NCI-H1048 (cell line): ENCODE data around the gene SPTBN5.
"Not testable (repeated sequence)": the region's sequence is repeated elsewhere in the genome, so short reads cannot be mapped to it uniquely, and the experiment has no call there.

Source experiments
- DNase-seq: peaks from one replicate; lab custom pipeline; 2025; lab: John Stamatoyannopoulos, UW

SPTBN5 gene

GRCh38 chr15:41847206-41847605, 46.6 kb downstream of the SPTBN5 start:
- DNase-seq, result no peak

GRCh38 chr15:41844814-41845213, 49.0 kb downstream of the SPTBN5 start:
- no peak for DNase-seq

- DNase-seq, result no peak
Observed at GRCh38 chr15:41843571-41843970, 50.3 kb downstream of the SPTBN5 start.

- no peak for DNase-seq
Observed at GRCh38 chr15:41842229-41842628, 51.6 kb downstream of the SPTBN5 start.

GRCh38 chr15:41841131-41841530, 52.7 kb downstream of the SPTBN5 start:
- no peak for DNase-seq

GRCh38 chr15:41840673-41841072, 53.2 kb downstream of the SPTBN5 start:
- DNase-seq, result no peak

GRCh38 chr15:41839781-41840491, 53.9 kb downstream of the SPTBN5 start:
- no peak for DNase-seq

GRCh38 chr15:41838400-41838897, 55.4 kb downstream of the SPTBN5 start, which contains the start of gene PLA2G4B:
Gene PLA2G4B, plus strand, starts transcription at chr15:41838847. Its CDS starts 67 bp downstream, at chr15:41838914.
- no peak for DNase-seq

GRCh38 chr15:41836713-41837454, 57.0 kb downstream of the SPTBN5 start:
- no peak for DNase-seq

- no peak for DNase-seq
Observed at GRCh38 chr15:41836073-41836472, 57.8 kb downstream of the SPTBN5 start.

GRCh38 chr15:41834096-41834495, 59.8 kb downstream of the SPTBN5 start:
- DNase-seq, result no peak

- no peak for DNase-seq
Observed at GRCh38 chr15:41832875-41833274, 61.0 kb downstream of the SPTBN5 start.

GRCh38 chr15:41832208-41832607, 61.6 kb downstream of the SPTBN5 start:
- DNase-seq, result no peak

- DNase-seq, result not testable (repeated sequence)
Observed at GRCh38 chr15:41831291-41831690, 62.6 kb downstream of the SPTBN5 start.

- DNase-seq, result no peak
Observed at GRCh38 chr15:41829959-41830646, 63.8 kb downstream of the SPTBN5 start.

GRCh38 chr15:41828807-41829141, 65.1 kb downstream of the SPTBN5 start:
- DNase-seq, result no peak

GRCh38 chr15:41827880-41828806, 65.7 kb downstream of the SPTBN5 start, which contains the start of gene JMJD7:
Gene JMJD7, plus strand, starts transcription at chr15:41828092. Its CDS starts 33 bp downstream, at chr15:41828125.
- DNase-seq, result peak; percentile 64

- no peak for DNase-seq
Observed at GRCh38 chr15:41827290-41827879, 66.5 kb downstream of the SPTBN5 start.

- no peak for DNase-seq
Observed at GRCh38 chr15:41825572-41826535, 68.0 kb downstream of the SPTBN5 start.

GRCh38 chr15:41825145-41825544, 68.7 kb downstream of the SPTBN5 start:
- DNase-seq, result no peak
